Sciatic nerve (tissue), 2 donors: Measurements from ENCODE around the gene UVRAG. TPM values are rescaled to one million over a fixed set of nuclear protein-coding genes. Genes with fewer than 3 reads are reported as not detected.

Source experiments
- ATAC-seq: fragments of 200-7000 bp; cut with Tn5 transposase; one replicate; pipeline ENCODE4 v1.9.1; 2020; ENCODE audit warnings: mild to moderate bottlenecking, moderate library complexity
- DNase-seq: peaks from one replicate; pipeline ENCODE4 v3.0.0-alpha.2; 2020; ENCODE audit warnings: low spot score
- intact Hi-C: fragments of 100-400 bp; cut with DNase I; formaldehyde crosslinking; loops from one replicate; pipeline ENCODE4 v1.14.2; 2022
- total RNA-seq: library from RNA; stranded (reverse); fragmentation: NEBNext Ultra II Directional; extraction: Animal tissue kit (Norgen Biotek cat#: 25700); gene quantifications from one replicate; pipeline ENCODE4 v1.2.1, GENCODE V29; 2021
- donor health status: DM: no; HTN: no; CAD: no.
- donor health status: DM: no; HTN: no; CAD: no.

Gene UVRAG
- 39.2 TPM for total RNA-seq

DNA sequence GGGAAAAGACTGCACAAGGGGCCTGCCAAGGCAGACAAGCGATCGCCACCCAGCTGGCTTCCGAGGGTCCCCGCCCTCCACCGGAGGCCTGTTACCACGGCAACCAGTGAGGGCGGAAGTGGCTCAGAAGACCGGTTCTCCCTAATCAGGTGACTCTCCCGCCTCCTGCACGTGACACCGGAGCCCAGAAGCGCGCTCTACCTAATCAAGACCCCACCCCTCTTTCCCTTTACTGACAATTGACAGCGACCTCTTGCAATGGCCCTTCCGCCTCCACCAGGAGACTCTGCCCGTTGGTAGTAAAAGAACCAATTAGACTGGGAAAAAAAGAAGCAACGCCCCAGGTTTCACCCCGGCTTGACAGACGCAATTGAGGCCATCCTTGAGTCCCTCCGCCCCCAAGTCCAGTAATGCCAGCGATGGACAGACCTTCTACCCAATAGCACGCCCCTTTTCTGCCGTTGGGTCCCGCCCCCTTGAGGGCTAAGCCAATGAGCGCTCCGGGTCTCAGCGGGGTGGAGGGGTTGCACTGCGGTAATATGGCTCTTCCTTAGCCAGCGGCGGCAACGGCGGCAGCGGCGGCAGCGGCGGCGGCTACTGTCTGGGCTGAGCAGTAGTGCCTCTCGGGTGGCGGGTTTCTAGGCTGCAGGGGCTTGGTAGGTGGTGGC is at the start of gene UVRAG:
Gene UVRAG (plus strand): TSS at position 534 of the 668 bp plus-strand sequence. CDS start 198 bp downstream, outside the sequence.
- DNase-seq (peak; percentile 99), ATAC-seq (peak; percentile 98)
- intact Hi-C loops = no loop called here

- DNase-seq = no peak
- intact Hi-C loops = no loop called here
- no peak for ATAC-seq
These were observed 48.4 kb upstream of the UVRAG start for GRCh38 chr11:75766443-75767227.

- intact Hi-C loops = no loop called here
- ATAC-seq = no peak
- no peak for DNase-seq
These were observed 47.8 kb upstream of the UVRAG start for GRCh38 chr11:75767228-75767572.

- no peak for DNase-seq
- ATAC-seq = no peak
- intact Hi-C loops = no loop called here
These were observed 47.3 kb upstream of the UVRAG start for GRCh38 chr11:75767793-75768111.

- peak; percentile 79 for DNase-seq
- intact Hi-C loops = no loop called here
- ATAC-seq = peak; percentile 83
These were observed 46.7 kb upstream of the UVRAG start, which contains the start of gene DGAT2 for GRCh38 chr11:75768112-75768908. Gene DGAT2 (plus strand): TSS chr11:75768778. CDS start chr11:75768992, 214 bp downstream.

GRCh38 chr11:75768909-75769771 is 45.9 kb upstream of the UVRAG start:
- peak; percentile 8 for ATAC-seq
- no peak for DNase-seq
- intact Hi-C loops = no loop called here

GRCh38 chr11:75770102-75770501 is 44.9 kb upstream of the UVRAG start:
- intact Hi-C loops = no loop called here
- ATAC-seq (no peak), DNase-seq (no peak)

- intact Hi-C loops = no loop called here
- DNase-seq (no peak), ATAC-seq (no peak)
These were observed 43.2 kb upstream of the UVRAG start for GRCh38 chr11:75771646-75772410.

- DNase-seq (no peak), ATAC-seq (no peak)
- intact Hi-C loops = no loop called here
These were observed 41.2 kb upstream of the UVRAG start for GRCh38 chr11:75773595-75774353.

- intact Hi-C loops = no loop called here
- DNase-seq (no peak), ATAC-seq (no peak)
These were observed 40.0 kb upstream of the UVRAG start for GRCh38 chr11:75775056-75775455.

GRCh38 chr11:75776546-75776945 is 38.5 kb upstream of the UVRAG start:
- intact Hi-C loops = no loop called here
- DNase-seq = no peak
- ATAC-seq = no peak

- ATAC-seq (peak; percentile 14), DNase-seq (no peak)
- intact Hi-C loops = no loop called here
These were observed 37.4 kb upstream of the UVRAG start for GRCh38 chr11:75777461-75778110.

DNA sequence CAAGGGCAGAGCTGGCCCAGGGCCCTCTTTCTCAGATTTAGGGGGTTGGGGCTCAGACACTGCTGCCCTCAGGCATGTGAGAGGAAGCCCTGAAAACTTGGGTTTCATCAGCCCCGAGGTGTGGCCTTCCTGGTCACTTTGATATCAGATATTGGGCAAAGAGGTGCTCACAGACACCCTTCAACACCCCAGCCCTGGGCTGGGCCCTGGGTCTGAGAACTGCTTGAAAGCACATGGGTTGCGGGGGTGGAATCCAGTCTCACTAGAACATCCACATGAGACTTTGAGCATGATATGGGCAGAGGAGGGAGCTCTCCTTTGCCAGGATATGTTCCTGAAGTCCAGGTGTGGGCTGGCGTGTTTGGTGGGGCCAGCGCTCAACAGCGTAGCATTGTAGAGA is 36.0 kb upstream of the UVRAG start:
- intact Hi-C loops = no loop called here
- no peak for DNase-seq
- no peak for ATAC-seq

GRCh38 chr11:75779960-75780359 is 35.0 kb upstream of the UVRAG start:
- DNase-seq (no peak), ATAC-seq (no peak)
- intact Hi-C loops = no loop called here

- DNase-seq = no peak
These were observed 34.1 kb upstream of the UVRAG start for GRCh38 chr11:75780888-75781287.

DNA sequence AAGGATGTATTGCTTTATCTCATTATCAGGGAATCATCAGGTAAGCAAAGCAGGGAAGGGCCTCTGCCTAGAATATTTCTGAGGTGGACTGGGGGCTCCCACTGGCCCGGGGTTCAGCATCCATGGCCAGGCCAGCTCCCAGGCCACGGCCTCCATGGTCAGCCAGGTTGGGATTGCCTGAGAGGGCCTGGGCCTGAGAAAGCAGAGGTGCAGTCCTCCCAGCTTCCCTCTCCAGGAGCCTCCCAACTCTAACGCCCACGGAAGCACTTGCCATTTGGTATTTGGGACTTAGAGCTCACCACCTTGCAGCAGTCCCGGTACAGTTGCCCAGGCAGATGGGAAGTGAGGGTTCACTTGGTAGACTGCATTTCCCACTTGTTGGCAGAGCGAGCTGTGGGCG is 33.7 kb upstream of the UVRAG start:
- intact Hi-C loops = no loop called here
- DNase-seq (no peak), ATAC-seq (no peak)

More at GRCh38 chr11:75780888-75781287, 34.1 kb upstream of the UVRAG start:
- intact Hi-C loops = no loop called here
- ATAC-seq = no peak

- no peak for DNase-seq
- intact Hi-C loops = no loop called here
- no peak for ATAC-seq
These were observed 33.2 kb upstream of the UVRAG start for GRCh38 chr11:75781831-75782230.
